ENCODE measurements around the gene PRR22.

- TF ChIP-seq YY1 (IDR thresholded peaks at IDR 0.05; ENCODE audit: insufficient read depth, insufficient read length) (no peak), SUZ12 (IDR thresholded peaks at IDR 0.05; ENCODE audit: extremely low read depth, insufficient read depth, insufficient read length) (no peak)
These were observed 2.3 kb upstream of the PRR22 start for GRCh38 chr19:5786593-5787408.
